Breast epithelium (tissue), 4 donors: ENCODE data around the gene POM121L2. TPM values are rescaled to one million over a fixed set of nuclear protein-coding genes. Genes with fewer than 3 reads are reported as not detected.
"Not testable (repeated sequence)": the region's sequence is repeated elsewhere in the genome, so short reads cannot be mapped to it uniquely, and the experiment has no call there.

ENCODE experiments used
- DNase-seq, 2 donors: peaks; one replicate each; pipeline ENCODE4 v3.0.0-alpha.2; 2019; ENCODE audit warnings: low spot score in 2 of 2
- H3K27ac ChIP-seq, 2 donors: fragments of 200-600 bp; sonication (generic) in 1 of 2; one replicate each; pipeline ENCODE4 v1.5.1; 2016 to 2019; ENCODE audit warnings: mild to moderate bottlenecking in 1 of 2
- H3K27me3 ChIP-seq, 2 donors: fragments of 200-600 bp; sonication (generic) in 1 of 2; one replicate each; pipeline versions ENCODE4 v1.5.1 to v1.6.0; 2017 to 2019; ENCODE audit warnings: control low read depth in 1 of 2, mild to moderate bottlenecking in 1 of 2
- H3K36me3 ChIP-seq: fragments of 200-600 bp; one replicate; pipeline ENCODE4 v1.5.1; 2019
- H3K4me1 ChIP-seq, 2 donors: fragments of 200-600 bp; sonication (generic); one replicate each; pipeline ENCODE4 v1.5.1; 2016 to 2019; ENCODE audit warnings: control low read depth in 1 of 2
- H3K4me3 ChIP-seq, 3 donors: fragments of 200-600 bp; sonication (generic); 1 replicate in 2 of 3; 2 replicates in 1 of 3; pipeline ENCODE4 v1.5.1; 2016 to 2019; ENCODE audit warnings: mild to moderate bottlenecking in 3 of 3, moderate library complexity in 2 of 3
- H3K9me3 ChIP-seq, 2 donors: fragments of 200-600 bp; sonication (generic) in 1 of 2; one replicate each; pipeline ENCODE4 v1.5.1; 2016 to 2019; ENCODE audit warnings: control low read depth in 1 of 2
- POLR2A ChIP-seq: fragments of 450-650 bp; IDR thresholded peaks from one replicate; pipeline ENCODE4 v1.6.1; 2016; ENCODE audit warnings: antibody characterized with exemption, mild to moderate bottlenecking, moderate library complexity
- POLR2AphosphoS5 ChIP-seq, 3 donors: sonication (generic); formaldehyde crosslinking; IDR thresholded peaks; one replicate each; pipeline ENCODE4 v1.6.1; 2017; ENCODE audit warnings: antibody characterized with exemption in 3 of 3
- intact Hi-C: fragments of 100-400 bp; cut with DNase I; formaldehyde crosslinking; loops from one replicate; pipeline ENCODE4 v1.15.1; 2023; ENCODE audit warnings: low total_unique reads
- total RNA-seq, 3 donors: library from RNA; depleted of rRNA; stranded (reverse); fragments of >200 nt; gene quantifications; one replicate each; pipeline ENCODE4 v1.1.0, GENCODE V29; 2016
- TF ChIP-seq, protein P1 (sequence below), 3 donors: fragments of 450-650 bp; IDR thresholded peaks; one replicate each; pipeline ENCODE4 v1.5.1; 2016 to 2017; ENCODE audit warnings: antibody characterized with exemption in 3 of 3, mild to moderate bottlenecking in 3 of 3, moderate library complexity in 3 of 3

POM121L2 gene
- total RNA-seq, 3 donors from 2014 or later = not detected

DNA sequence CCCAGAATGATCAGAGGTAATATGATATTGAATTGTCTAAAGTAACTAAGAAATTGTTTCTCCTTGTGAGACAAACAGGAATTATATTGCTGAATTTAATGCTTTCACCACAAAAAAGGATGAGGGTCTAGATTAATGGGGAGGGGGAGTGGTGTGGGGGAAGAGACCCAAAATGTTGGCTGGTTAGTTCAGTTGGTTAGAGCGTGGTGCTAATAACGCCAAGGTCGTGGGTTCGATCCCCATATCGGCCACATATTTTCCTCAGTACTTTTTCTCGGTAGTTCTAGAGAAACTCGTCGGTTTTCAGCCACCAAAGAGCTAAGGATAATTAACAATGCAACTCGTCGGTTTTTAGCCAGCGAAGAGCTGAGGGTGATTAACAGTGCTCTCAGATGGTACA, 38.3 kb downstream of the POM121L2 start:
- intact Hi-C loops = no loop called here
- DNase-seq = no peak
- H3K4me1 ChIP-seq = no peaks in the 10 kb centered on the region
- H3K27ac ChIP-seq = no peak overlapping the region
- no peak overlapping the region for H3K4me3 ChIP-seq
- no peaks in the 10 kb centered on the region for H3K9me3 ChIP-seq
- TF ChIP-seq POLR2A (no peak), POLR2AphosphoS5 (IDR thresholded peaks at IDR 0.05) (no peak)
- TF ChIP-seq, protein P1, sequence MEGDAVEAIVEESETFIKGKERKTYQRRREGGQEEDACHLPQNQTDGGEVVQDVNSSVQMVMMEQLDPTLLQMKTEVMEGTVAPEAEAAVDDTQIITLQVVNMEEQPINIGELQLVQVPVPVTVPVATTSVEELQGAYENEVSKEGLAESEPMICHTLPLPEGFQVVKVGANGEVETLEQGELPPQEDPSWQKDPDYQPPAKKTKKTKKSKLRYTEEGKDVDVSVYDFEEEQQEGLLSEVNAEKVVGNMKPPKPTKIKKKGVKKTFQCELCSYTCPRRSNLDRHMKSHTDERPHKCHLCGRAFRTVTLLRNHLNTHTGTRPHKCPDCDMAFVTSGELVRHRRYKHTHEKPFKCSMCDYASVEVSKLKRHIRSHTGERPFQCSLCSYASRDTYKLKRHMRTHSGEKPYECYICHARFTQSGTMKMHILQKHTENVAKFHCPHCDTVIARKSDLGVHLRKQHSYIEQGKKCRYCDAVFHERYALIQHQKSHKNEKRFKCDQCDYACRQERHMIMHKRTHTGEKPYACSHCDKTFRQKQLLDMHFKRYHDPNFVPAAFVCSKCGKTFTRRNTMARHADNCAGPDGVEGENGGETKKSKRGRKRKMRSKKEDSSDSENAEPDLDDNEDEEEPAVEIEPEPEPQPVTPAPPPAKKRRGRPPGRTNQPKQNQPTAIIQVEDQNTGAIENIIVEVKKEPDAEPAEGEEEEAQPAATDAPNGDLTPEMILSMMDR (IDR thresholded peaks at IDR 0.05) = no peak
- H3K36me3 ChIP-seq = no peaks in the 10 kb centered on the region
- H3K27me3 ChIP-seq = peaks cover 0 to 71% of the 10 kb centered on the region in 2 donors

DNA sequence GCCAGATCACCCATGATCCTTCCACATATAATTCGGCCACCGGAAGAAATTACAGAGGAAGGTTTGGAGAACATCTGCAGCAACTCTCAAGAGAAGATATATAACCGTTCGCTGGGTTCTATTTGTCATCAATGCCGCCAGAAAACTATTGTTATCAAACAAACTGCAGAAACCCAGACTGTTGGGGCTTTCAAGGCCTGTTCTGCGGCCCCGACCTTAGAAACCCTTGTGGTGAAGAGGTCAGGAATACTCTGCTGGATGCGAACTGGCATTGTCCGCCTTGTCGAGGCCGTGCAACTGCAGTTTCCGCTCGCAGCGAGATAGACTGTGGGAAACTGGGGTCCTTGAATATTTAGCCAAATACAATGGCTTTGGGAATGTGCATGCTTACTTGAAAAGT, 43.3 kb downstream of the POM121L2 start:
- H3K27ac ChIP-seq = no peak overlapping the region
- H3K9me3 ChIP-seq = no peaks in the 10 kb centered on the region
- no peaks in the 10 kb centered on the region for H3K4me1 ChIP-seq
- peaks cover 0 to 61% of the 10 kb centered on the region in 2 donors for H3K27me3 ChIP-seq
- TF ChIP-seq, protein P1 (IDR thresholded peaks at IDR 0.05) = no peak
- TF ChIP-seq POLR2AphosphoS5 (IDR thresholded peaks at IDR 0.05) (no peak), POLR2A (no peak)
- H3K4me3 ChIP-seq = no peak overlapping the region
- no peak for DNase-seq
- intact Hi-C loops = no loop called here
- H3K36me3 ChIP-seq = no peaks in the 10 kb centered on the region

DNA sequence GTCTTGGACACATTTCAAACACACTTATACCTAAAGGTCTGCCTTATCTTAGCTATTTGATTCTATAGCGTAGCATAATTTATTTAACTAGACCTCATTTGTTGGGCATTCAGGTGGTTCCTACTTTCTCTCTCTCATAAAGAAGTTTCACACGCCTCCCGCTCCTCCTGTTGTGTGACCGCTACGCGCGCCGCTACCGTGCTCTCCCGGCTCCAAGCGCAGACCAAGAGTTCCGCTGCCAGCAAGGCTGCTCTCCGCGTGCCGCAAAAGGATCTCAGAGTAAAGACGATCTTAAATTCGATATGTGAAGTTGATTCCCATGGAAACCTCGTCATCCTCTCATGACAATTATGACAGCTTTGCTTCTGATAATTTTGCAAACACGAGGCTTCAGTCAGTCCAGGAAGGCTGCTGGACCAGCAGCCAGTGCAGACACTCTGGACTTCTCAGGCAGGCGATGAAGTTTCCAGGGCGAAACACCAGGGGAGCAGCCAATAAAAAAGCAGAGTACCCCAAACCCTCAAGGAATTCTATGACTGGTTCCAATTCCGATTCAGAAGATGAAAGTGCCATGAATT, 44.1 kb downstream of the POM121L2 start:
- peaks cover 0 to 56% of the 10 kb centered on the region in 2 donors for H3K27me3 ChIP-seq
- intact Hi-C loops = no loop called here

DNA sequence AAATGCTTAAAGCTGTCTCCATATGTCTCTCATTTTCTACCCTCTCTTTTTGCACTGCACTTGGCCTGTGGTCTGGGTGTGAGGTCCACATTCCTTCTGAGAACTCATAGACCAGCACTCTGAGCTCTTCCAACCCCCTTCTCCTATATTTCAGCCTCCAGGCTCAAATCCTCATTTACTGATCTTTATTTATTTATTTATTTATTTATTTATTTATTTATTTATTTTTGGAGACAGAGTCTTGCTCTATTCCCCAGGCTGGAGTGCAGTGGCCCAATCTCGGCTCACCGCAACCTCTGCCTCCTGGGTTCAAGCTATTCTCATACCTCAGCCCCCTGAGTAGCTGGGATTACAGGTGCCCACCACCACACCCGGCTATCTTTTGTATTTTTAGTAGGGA, 45.1 kb downstream of the POM121L2 start:
- H3K9me3 ChIP-seq, H3K27ac ChIP-seq, intact Hi-C loops, H3K4me1 ChIP-seq, H3K4me3 ChIP-seq, H3K36me3 ChIP-seq, DNase-seq: not testable (repeated sequence)
- peaks cover 0 to 51% of the 10 kb centered on the region in 2 donors for H3K27me3 ChIP-seq

More for the DNA sequence above, 44.1 kb downstream of the POM121L2 start:
- no peaks in the 10 kb centered on the region for H3K4me1 ChIP-seq
- no peaks in the 10 kb centered on the region for H3K36me3 ChIP-seq
- no peak overlapping the region for H3K27ac ChIP-seq
- TF ChIP-seq, protein P1 (IDR thresholded peaks at IDR 0.05) = no peak
- TF ChIP-seq POLR2AphosphoS5 (IDR thresholded peaks at IDR 0.05) = no peak
- no peak for TF ChIP-seq POLR2A
- no peaks in the 10 kb centered on the region for H3K9me3 ChIP-seq
- DNase-seq = no peak
- no peak overlapping the region for H3K4me3 ChIP-seq

DNA sequence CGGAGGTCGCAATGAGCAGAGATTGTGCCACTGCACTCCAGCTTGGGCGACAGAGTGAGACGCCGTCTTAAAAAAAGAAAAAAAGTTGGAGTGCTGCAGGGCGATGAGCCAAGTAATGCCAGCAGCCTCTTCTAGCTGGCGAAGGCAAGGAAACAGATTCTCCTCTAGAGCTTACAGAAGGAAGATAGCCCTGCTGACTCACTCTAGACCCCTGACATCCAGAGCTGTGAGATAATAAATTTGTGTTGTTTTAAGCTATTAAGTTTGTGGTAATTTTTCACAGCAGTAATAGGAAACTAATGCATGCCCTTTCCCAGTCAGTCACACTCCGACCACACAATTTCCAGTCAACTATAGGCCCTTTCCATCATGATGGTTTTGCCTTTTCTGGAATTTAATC, 48.2 kb downstream of the POM121L2 start:
- Histone ChIP-seq H3K9me3 (no peaks in the 10 kb centered on the region), H3K4me1 (no peaks in the 10 kb centered on the region), H3K27ac (no peak overlapping the region), H3K36me3 (no peaks in the 10 kb centered on the region), H3K4me3 (no peak overlapping the region), H3K27me3 (peaks cover 0 to 62% of the 10 kb centered on the region in 2 donors)
- DNase-seq = no peak
- TF ChIP-seq, protein P1 (IDR thresholded peaks at IDR 0.05) = no peak
- TF ChIP-seq POLR2A = no peak
- TF ChIP-seq POLR2AphosphoS5 (IDR thresholded peaks at IDR 0.05) = no peak
- intact Hi-C loops = no loop called here
